ENCODE measurements around the gene AHNAK2.

The AHNAK2 gene

DNA sequence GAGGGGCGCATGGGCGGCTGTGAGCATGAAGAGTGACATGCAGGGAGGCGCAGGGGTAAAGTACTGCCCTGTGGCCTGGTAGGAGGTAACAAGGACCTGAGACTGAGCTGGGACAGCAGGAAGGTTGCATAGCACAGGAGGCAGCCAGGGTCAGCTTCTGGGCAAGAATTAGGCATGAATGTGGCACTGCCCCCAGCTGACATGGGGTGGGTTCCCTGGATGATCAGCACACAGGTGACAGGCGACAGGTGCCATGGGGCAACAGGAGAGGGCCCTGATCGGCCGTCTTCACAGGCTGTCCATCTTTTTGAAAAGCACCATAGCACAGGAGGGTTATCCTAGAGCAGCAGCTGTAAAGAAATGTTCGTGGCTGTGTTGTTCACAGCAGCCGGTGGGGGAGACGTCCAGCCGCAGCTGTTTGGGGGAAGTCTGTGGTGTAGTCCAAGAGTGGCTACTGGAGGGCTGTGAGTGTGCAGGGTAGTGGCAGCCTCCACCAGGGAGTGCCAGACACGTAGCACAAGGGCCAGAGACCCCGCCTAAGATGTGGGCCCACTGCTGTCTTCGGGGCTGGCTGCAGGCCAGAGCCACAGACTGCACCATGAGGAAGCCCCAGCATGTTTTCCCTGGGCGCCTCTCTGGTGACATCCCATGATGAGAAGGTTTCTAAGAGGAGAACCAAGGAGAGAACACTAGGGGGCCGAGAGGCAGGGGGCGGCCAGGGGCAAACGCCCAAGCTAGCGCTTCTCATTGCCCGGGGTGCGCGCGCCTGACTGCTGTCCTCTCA is 15.8 kb upstream of the AHNAK2 start:
- H3K9ac ChIP-seq (ENCODE audit: low read length): no peak overlapping the region
- TF ChIP-seq, protein P1, sequence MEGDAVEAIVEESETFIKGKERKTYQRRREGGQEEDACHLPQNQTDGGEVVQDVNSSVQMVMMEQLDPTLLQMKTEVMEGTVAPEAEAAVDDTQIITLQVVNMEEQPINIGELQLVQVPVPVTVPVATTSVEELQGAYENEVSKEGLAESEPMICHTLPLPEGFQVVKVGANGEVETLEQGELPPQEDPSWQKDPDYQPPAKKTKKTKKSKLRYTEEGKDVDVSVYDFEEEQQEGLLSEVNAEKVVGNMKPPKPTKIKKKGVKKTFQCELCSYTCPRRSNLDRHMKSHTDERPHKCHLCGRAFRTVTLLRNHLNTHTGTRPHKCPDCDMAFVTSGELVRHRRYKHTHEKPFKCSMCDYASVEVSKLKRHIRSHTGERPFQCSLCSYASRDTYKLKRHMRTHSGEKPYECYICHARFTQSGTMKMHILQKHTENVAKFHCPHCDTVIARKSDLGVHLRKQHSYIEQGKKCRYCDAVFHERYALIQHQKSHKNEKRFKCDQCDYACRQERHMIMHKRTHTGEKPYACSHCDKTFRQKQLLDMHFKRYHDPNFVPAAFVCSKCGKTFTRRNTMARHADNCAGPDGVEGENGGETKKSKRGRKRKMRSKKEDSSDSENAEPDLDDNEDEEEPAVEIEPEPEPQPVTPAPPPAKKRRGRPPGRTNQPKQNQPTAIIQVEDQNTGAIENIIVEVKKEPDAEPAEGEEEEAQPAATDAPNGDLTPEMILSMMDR (IDR thresholded peaks at IDR 0.05; ENCODE audit: low read length): no peak
- TF ChIP-seq EZH2 (optimal IDR thresholded peaks at IDR 0.05; ENCODE audit: low read depth, low read length) (no peak), EZH2phosphoT487 (IDR thresholded peaks at IDR 0.05; ENCODE audit: low read length) (no peak)
- no peaks in the 10 kb centered on the region for H3K4me1 ChIP-seq (ENCODE audit: low read length)
- DNase-seq: no peak
- no peaks in the 10 kb centered on the region for H3K9me3 ChIP-seq (replicated peaks; ENCODE audit: insufficient read depth, low read length)
- H4K20me1 ChIP-seq (ENCODE audit: insufficient read depth, low read length): no peaks in the 10 kb centered on the region
- H2AFZ ChIP-seq (ENCODE audit: low read length): no peak overlapping the region
- H3K4me2 ChIP-seq (ENCODE audit: low read depth, low read length): no peak overlapping the region
- peaks cover 2% of the 10 kb centered on the region; the same call in 1 of the 2 replicates for H3K27me3 ChIP-seq (replicated peaks; ENCODE audit: insufficient read depth, low read length)
- no peaks in the 10 kb centered on the region for H3F3A ChIP-seq (ENCODE audit: insufficient read depth, low read length)
- H3K79me2 ChIP-seq (ENCODE audit: low read length): no peaks in the 10 kb centered on the region
- H3K4me3 ChIP-seq (ENCODE audit: low read length): no peak overlapping the region
- no peak overlapping the region for H3K27ac ChIP-seq (ENCODE audit: low read length)
- H3K36me3 ChIP-seq (replicated peaks; ENCODE audit: insufficient read depth, low read length): no peaks in the 10 kb centered on the region
- H3K9me2 ChIP-seq (replicated peaks; ENCODE audit: insufficient read depth, low read length): no peaks in the 10 kb centered on the region

DNA sequence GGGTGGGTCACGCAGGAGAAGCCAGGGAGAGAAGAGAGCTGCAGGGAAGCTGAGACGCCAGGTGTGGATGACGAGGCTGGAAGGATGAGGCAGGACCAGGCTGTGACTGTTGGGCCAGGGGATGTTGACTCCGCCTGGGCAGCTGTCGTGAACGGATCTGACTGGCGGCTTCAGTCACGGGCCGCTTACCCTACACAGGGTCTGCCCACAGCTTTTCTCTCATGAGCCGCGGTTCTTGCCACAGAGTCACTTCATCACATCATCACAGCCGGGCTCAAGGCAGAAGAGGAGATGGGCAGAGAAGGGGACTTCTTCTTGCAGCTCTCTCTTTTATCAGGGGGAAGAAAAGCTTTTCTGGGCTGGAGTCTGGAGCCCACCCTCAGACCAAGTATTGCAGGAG is 15.1 kb upstream of the AHNAK2 start:
- Histone ChIP-seq H3K4me1 (ENCODE audit: low read length) (no peaks in the 10 kb centered on the region), H2AFZ (ENCODE audit: low read length) (no peak overlapping the region), H3K4me2 (ENCODE audit: low read depth, low read length) (no peak overlapping the region), H3K79me2 (ENCODE audit: low read length) (no peaks in the 10 kb centered on the region), H3K36me3 (replicated peaks; ENCODE audit: insufficient read depth, low read length) (no peaks in the 10 kb centered on the region), H3F3A (ENCODE audit: insufficient read depth, low read length) (no peaks in the 10 kb centered on the region), H3K9me2 (replicated peaks; ENCODE audit: insufficient read depth, low read length) (no peaks in the 10 kb centered on the region), H3K27ac (ENCODE audit: low read length) (no peak overlapping the region), H3K9me3 (replicated peaks; ENCODE audit: insufficient read depth, low read length) (no peaks in the 10 kb centered on the region), H3K4me3 (ENCODE audit: low read length) (no peak overlapping the region), H3K27me3 (replicated peaks; ENCODE audit: insufficient read depth, low read length) (peaks cover 8% of the 10 kb centered on the region), H4K20me1 (ENCODE audit: insufficient read depth, low read length) (no peaks in the 10 kb centered on the region), H3K9ac (ENCODE audit: low read length) (no peak overlapping the region)
- DNase-seq: no peak
- no peak for TF ChIP-seq EZH2phosphoT487 (IDR thresholded peaks at IDR 0.05; ENCODE audit: low read length)
- TF ChIP-seq EZH2 (optimal IDR thresholded peaks at IDR 0.05; ENCODE audit: low read depth, low read length): no peak
- TF ChIP-seq, protein P1 (IDR thresholded peaks at IDR 0.05; ENCODE audit: low read length): no peak

DNA sequence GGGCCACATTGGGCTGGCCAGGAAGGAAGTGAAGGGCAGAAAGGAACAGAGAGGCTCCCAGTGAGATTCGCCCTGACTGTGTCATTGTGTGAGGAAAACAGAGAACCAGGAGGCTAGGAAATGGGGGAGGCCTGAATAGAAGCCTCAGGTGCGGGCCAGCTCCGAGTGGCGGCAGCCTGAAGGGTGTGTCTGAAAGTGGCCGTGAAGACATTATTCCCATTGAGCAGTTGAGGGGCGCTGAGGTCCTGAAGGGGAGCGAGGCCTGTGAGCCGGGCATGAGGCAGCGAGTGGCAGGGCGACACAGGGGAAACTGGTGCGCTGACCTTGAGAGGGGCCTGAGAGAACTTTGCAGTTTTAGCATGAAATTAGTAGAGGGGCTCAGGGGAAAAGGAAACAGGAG is 14.3 kb upstream of the AHNAK2 start:
- Histone ChIP-seq H3K4me1 (ENCODE audit: low read length) (no peaks in the 10 kb centered on the region), H3K27ac (ENCODE audit: low read length) (no peak overlapping the region), H3K4me3 (ENCODE audit: low read length) (no peak overlapping the region), H3K79me2 (ENCODE audit: low read length) (no peaks in the 10 kb centered on the region), H3K9me2 (replicated peaks; ENCODE audit: insufficient read depth, low read length) (no peaks in the 10 kb centered on the region), H3K36me3 (replicated peaks; ENCODE audit: insufficient read depth, low read length) (no peaks in the 10 kb centered on the region), H3K27me3 (replicated peaks; ENCODE audit: insufficient read depth, low read length) (peaks cover 8% of the 10 kb centered on the region), H3F3A (ENCODE audit: insufficient read depth, low read length) (no peaks in the 10 kb centered on the region), H3K9me3 (replicated peaks; ENCODE audit: insufficient read depth, low read length) (no peaks in the 10 kb centered on the region), H3K4me2 (ENCODE audit: low read depth, low read length) (no peak overlapping the region), H3K9ac (ENCODE audit: low read length) (no peak overlapping the region), H2AFZ (ENCODE audit: low read length) (no peak overlapping the region), H4K20me1 (ENCODE audit: insufficient read depth, low read length) (no peaks in the 10 kb centered on the region)
- DNase-seq: no peak
- TF ChIP-seq EZH2phosphoT487 (IDR thresholded peaks at IDR 0.05; ENCODE audit: low read length) (no peak), EZH2 (optimal IDR thresholded peaks at IDR 0.05; ENCODE audit: low read depth, low read length) (no peak)
- TF ChIP-seq, protein P1 (IDR thresholded peaks at IDR 0.05; ENCODE audit: low read length): no peak

Data from MM.1S (cell line).